IMR-90 (cell line): Measurements from ENCODE around the gene SERPINB10.

Source experiments
- CEBPB ChIP-seq: IDR thresholded peaks from 2 replicates; pipeline ENCODE4 v1.6.1; 2012; ENCODE audit warnings: low read depth, low read length, improper control_type of control experiment
- FOS ChIP-seq: fragments of 150-350 bp; IDR thresholded peaks from 2 replicates; pipeline ENCODE4 v1.6.1; 2016; ENCODE audit warnings: low read depth, low read length
- MAFK ChIP-seq: IDR thresholded peaks from 2 replicates; pipeline ENCODE4 v1.6.1; 2012; ENCODE audit warnings: low read depth, low read length, improper control_type of control experiment
- MAZ ChIP-seq: IDR thresholded peaks from 2 replicates; pipeline ENCODE4 v1.6.1; 2012; ENCODE audit warnings: low read depth, mild to moderate bottlenecking, low read length, improper control_type of control experiment, moderate library complexity, borderline replicate concordance
- MXI1 ChIP-seq: IDR thresholded peaks from 2 replicates; pipeline ENCODE4 v1.6.1; 2012; ENCODE audit warnings: low read depth, mild to moderate bottlenecking, low read length, moderate library complexity, borderline replicate concordance
- NFE2L2 ChIP-seq: fragments of 150-350 bp; IDR thresholded peaks from 2 replicates; pipeline ENCODE4 v1.6.1; 2016; ENCODE audit warnings: low read depth, mild to moderate bottlenecking, low read length
- POLR2A ChIP-seq: IDR thresholded peaks from 2 replicates; pipeline ENCODE4 v1.6.1; 2012; ENCODE audit warnings: mild to moderate bottlenecking, low read depth, low read length
- RAD21 ChIP-seq: IDR thresholded peaks from 2 replicates; pipeline ENCODE4 v1.6.1; 2012; ENCODE audit warnings: low read length, improper control_type of control experiment
- RCOR1 ChIP-seq: IDR thresholded peaks from 2 replicates; pipeline ENCODE4 v1.6.1; 2012; ENCODE audit warnings: mild to moderate bottlenecking, low read length, improper control_type of control experiment; ENCODE audit not compliant: insufficient replicate concordance
- RFX5 ChIP-seq: IDR thresholded peaks from 2 replicates; pipeline ENCODE4 v1.8.0; 2012; ENCODE audit warnings: low read depth, mild to moderate bottlenecking, low read length, moderate library complexity
- SMC3 ChIP-seq: fragments of 150-350 bp; IDR thresholded peaks from 2 replicates; pipeline ENCODE4 v1.6.1; 2016; ENCODE audit warnings: low read depth, mild to moderate bottlenecking, antibody characterized with exemption, low read length, moderate library complexity
- TF ChIP-seq, protein P1 (sequence below): conservative IDR thresholded peaks from 2 replicates; pipeline ENCODE4 v1.5.1; 2012; ENCODE audit warnings: mild to moderate bottlenecking, low read depth, low read length, improper control_type of control experiment
- TF ChIP-seq, protein P2 (sequence below): fragments of 150-350 bp; IDR thresholded peaks from 2 replicates; pipeline ENCODE4 v1.6.1; 2017; ENCODE audit warnings: mild to moderate bottlenecking, antibody characterized with exemption, low read length, low read depth
- TF ChIP-seq, protein P3 (sequence below): fragments of 150-350 bp; IDR thresholded peaks from 2 replicates; pipeline ENCODE4 v1.6.1; 2016; ENCODE audit warnings: low read depth, mild to moderate bottlenecking, low read length, moderate library complexity, borderline replicate concordance

DNA sequence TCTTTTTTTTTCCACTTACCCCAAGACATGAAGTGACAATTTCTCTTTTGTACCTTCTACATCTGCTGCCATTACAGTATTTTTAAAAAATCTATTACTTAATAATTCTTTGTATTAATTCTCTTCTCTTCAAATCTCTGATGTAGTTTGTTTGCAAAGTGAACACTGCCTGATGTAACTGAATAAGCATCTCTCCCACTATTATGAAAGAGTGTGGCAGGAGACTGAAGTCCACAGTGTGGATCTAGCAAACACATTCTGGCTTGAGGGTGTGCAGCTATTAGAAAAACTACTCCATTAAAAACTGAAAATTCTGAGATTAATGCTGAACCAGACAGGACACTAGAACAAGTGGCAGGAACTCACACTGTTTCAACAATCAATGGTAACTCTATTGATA is 57.1 kb downstream of the SERPINB10 start:
- TF ChIP-seq, protein P1, sequence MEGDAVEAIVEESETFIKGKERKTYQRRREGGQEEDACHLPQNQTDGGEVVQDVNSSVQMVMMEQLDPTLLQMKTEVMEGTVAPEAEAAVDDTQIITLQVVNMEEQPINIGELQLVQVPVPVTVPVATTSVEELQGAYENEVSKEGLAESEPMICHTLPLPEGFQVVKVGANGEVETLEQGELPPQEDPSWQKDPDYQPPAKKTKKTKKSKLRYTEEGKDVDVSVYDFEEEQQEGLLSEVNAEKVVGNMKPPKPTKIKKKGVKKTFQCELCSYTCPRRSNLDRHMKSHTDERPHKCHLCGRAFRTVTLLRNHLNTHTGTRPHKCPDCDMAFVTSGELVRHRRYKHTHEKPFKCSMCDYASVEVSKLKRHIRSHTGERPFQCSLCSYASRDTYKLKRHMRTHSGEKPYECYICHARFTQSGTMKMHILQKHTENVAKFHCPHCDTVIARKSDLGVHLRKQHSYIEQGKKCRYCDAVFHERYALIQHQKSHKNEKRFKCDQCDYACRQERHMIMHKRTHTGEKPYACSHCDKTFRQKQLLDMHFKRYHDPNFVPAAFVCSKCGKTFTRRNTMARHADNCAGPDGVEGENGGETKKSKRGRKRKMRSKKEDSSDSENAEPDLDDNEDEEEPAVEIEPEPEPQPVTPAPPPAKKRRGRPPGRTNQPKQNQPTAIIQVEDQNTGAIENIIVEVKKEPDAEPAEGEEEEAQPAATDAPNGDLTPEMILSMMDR, result no peak
- TF ChIP-seq RCOR1 (no peak), NFE2L2 (no peak), CEBPB (no peak), POLR2A (no peak), SMC3 (no peak), RAD21 (no peak), MXI1 (no peak), MAFK (no peak), MAZ (no peak), FOS (no peak), RFX5 (no peak)
- TF ChIP-seq, protein P2, sequence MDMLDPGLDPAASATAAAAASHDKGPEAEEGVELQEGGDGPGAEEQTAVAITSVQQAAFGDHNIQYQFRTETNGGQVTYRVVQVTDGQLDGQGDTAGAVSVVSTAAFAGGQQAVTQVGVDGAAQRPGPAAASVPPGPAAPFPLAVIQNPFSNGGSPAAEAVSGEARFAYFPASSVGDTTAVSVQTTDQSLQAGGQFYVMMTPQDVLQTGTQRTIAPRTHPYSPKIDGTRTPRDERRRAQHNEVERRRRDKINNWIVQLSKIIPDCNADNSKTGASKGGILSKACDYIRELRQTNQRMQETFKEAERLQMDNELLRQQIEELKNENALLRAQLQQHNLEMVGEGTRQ, result no peak
- TF ChIP-seq, protein P3, sequence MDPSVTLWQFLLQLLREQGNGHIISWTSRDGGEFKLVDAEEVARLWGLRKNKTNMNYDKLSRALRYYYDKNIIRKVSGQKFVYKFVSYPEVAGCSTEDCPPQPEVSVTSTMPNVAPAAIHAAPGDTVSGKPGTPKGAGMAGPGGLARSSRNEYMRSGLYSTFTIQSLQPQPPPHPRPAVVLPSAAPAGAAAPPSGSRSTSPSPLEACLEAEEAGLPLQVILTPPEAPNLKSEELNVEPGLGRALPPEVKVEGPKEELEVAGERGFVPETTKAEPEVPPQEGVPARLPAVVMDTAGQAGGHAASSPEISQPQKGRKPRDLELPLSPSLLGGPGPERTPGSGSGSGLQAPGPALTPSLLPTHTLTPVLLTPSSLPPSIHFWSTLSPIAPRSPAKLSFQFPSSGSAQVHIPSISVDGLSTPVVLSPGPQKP, result no peak
